Small intestine (tissue), 7 donors: ENCODE results near the gene MACF1. TPM values are rescaled to one million over a fixed set of nuclear protein-coding genes. Genes with fewer than 3 reads are reported as not detected.

Source experiments
- DNase-seq, 2 donors: peaks; one replicate each; pipeline versions ENCODE4 v3.0.0 to v3.0.0-alpha.2; 2013
- FAIRE-seq: peaks from 2 replicates; lab custom pipeline; 2012; peaks lifted over from hg19 to GRCh38; lab: Jason Lieb, UNC
- H3K27ac ChIP-seq, 3 donors: one replicate each; pipeline ENCODE4 v1.5.1; 2013; ENCODE audit warnings: low read length in 2 of 3, mild to moderate bottlenecking in 2 of 3, control low read depth in 1 of 3, inconsistent platforms in 1 of 3, low read depth in 1 of 3, moderate library complexity in 1 of 3
- H3K27me3 ChIP-seq, 3 donors: one replicate each; pipeline ENCODE4 v1.6.1; 2013; ENCODE audit warnings: low read length in 3 of 3, inconsistent platforms in 1 of 3; ENCODE audit not compliant: control insufficient read depth in 3 of 3, insufficient read depth in 3 of 3
- H3K36me3 ChIP-seq, 3 donors: one replicate each; pipeline ENCODE4 v1.6.1; 2013; ENCODE audit warnings: low read length in 3 of 3, inconsistent platforms in 1 of 3, low read depth in 1 of 3, mild to moderate bottlenecking in 1 of 3, moderate library complexity in 1 of 3; ENCODE audit not compliant: control insufficient read depth in 3 of 3, insufficient read depth in 2 of 3
- H3K4me1 ChIP-seq, 3 donors: one replicate each; pipeline ENCODE4 v1.6.1; 2013; ENCODE audit warnings: low read length in 2 of 3, inconsistent platforms in 1 of 3, low read depth in 1 of 3, mild to moderate bottlenecking in 1 of 3, moderate library complexity in 1 of 3; ENCODE audit not compliant: control insufficient read depth in 3 of 3, insufficient read depth in 2 of 3
- H3K4me3 ChIP-seq, 3 donors: one replicate each; pipeline ENCODE4 v1.5.1; 2013; ENCODE audit warnings: low read length in 3 of 3, control low read depth in 1 of 3, inconsistent platforms in 1 of 3, low read depth in 1 of 3, mild to moderate bottlenecking in 1 of 3, moderate library complexity in 1 of 3
- H3K9me3 ChIP-seq, 2 donors: one replicate each; pipeline ENCODE4 v1.6.1; 2013; ENCODE audit warnings: low read depth in 1 of 2, low read length in 1 of 2; ENCODE audit not compliant: control insufficient read depth in 2 of 2, insufficient read depth in 1 of 2
- WGBS, 3 donors: extraction: QIAGEN DNeasy Blood & Tissue Kit; methylation state at CpG; one replicate each; pipeline ENCODE4 v1.1.7; 2013; 5-methylcytosine and 5-hydroxymethylcytosine counted together
- polyA plus RNA-seq, 4 donors: library from polyadenylated mRNA; stranded (reverse) in 3 of 4; unstranded in 1 of 4; fragments of 200-250 nt in 3 of 4; fragments of 120-200 nt in 1 of 4; gene quantifications; one replicate each; pipeline versions ENCODE4 v1.2.1 to v1.2.3, GENCODE V29; 2013
- donor health status: healthy with polysubstance abuse.
- donor health status: control.
- donor health status: control.
- donor health status: Bipolar disorder and iron deficiency.
- donor health status: healthy.

The MACF1 gene
- polyA plus RNA-seq, 4 donors = 18.1 to 64.8 (median 34.6) TPM

GRCh38 chr1:39269349-39269748 lies 64.9 kb downstream of the MACF1 start:
- H3K36me3 ChIP-seq = peaks cover 0 to 9% (median 0%) of the 10 kb centered on the region in 3 donors
- FAIRE-seq (no peak), DNase-seq (no peak)
- 65 to 94% (median 91%) methylated on average over 2 of the region's 2 CpGs for WGBS, 3 donors
- H3K9me3 ChIP-seq = no peaks in the 10 kb centered on the region
- no peaks in the 10 kb centered on the region for H3K27me3 ChIP-seq
- peak overlapping the region in 2 of 3 donors; percentile 71 to 72 for H3K27ac ChIP-seq
- no peak overlapping the region for H3K4me3 ChIP-seq
- H3K4me1 ChIP-seq = peaks cover 0 to 23% (median 8%) of the 10 kb centered on the region in 3 donors

GRCh38 chr1:39269791-39270342 lies 65.4 kb downstream of the MACF1 start:
- no peaks in the 10 kb centered on the region for H3K9me3 ChIP-seq
- no peak overlapping the region for H3K4me3 ChIP-seq
- DNase-seq (no peak), FAIRE-seq (no peak)
- H3K27me3 ChIP-seq = no peaks in the 10 kb centered on the region
- 59 to 86% (median 77%) methylated on average over 4 of the region's 4 CpGs for WGBS, 3 donors
- peak overlapping the region in 1 of 3 donors; percentile 38 for H3K27ac ChIP-seq
- peaks cover 0 to 23% (median 8%) of the 10 kb centered on the region in 3 donors for H3K4me1 ChIP-seq
- peaks cover 0 to 9% (median 0%) of the 10 kb centered on the region in 3 donors for H3K36me3 ChIP-seq

DNA sequence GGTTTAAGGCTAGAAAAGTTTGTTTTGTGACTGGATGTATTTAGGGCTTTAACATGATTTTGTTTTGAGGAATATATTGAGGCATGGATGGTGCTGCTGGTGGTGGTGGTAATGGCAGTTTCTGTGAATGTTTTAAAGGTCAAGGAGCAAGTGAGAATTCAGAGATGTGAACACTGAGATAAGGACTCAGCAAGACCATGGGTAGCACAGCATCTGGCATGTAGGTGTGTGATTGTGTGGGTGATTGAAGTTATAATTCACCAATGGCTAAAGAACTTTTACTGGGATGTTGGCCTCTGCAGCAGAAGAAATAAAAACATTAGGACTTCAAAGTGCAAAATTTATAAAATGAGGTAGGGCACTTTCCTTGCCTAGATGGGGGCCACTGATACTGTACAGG lies 65.9 kb downstream of the MACF1 start:
- H3K4me3 ChIP-seq = no peak overlapping the region
- no peaks in the 10 kb centered on the region for H3K9me3 ChIP-seq
- H3K27ac ChIP-seq = peak overlapping the region in 1 of 3 donors; percentile 15
- H3K4me1 ChIP-seq = peaks cover 0 to 23% (median 8%) of the 10 kb centered on the region in 3 donors
- H3K27me3 ChIP-seq = no peaks in the 10 kb centered on the region
- FAIRE-seq (no peak), DNase-seq (no peak)
- peaks cover 0 to 9% (median 0%) of the 10 kb centered on the region in 3 donors for H3K36me3 ChIP-seq

DNA sequence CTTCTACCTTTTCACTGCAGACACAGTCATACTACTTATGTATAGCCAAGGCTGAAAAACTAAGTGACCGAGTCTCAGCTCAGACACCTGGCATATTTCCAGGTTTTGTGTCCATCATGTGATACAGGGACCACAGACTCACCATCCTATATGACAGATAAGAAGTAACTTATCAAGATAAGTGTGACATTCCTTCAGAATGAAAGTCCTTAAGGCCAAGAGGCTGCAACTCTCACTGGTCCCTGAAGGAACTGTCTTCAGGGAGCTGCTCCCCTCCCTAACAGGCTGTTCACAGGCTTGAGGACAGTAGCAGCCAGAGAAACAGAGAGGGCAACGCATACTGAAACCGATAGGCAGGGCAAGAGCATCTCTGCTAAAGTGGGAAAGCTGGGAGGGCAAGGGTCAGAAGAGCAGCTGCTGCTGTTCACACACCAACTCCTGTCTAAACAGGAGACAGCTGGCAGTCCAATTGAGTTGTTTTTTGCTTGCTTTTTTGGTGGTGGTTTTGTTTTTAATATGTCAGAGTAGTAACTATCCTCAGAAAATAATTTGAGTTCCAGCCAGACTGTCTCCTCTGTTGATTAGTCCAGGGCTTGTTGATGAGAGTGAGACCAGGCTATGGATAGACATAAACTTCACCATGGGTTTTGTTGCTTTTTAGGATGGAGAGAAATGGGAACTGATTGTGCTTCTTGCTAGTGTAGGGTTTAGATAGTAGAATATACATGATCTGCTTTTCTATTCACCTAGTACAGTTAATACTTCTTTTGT lies 67.7 kb downstream of the MACF1 start:
- Histone ChIP-seq H3K27me3 (no peaks in the 10 kb centered on the region), H3K27ac (peak overlapping the region in 2 of 3 donors; percentile 19 to 30), H3K9me3 (no peaks in the 10 kb centered on the region), H3K36me3 (peaks cover 0 to 9% (median 0%) of the 10 kb centered on the region in 3 donors), H3K4me1 (peaks cover 0 to 23% (median 8%) of the 10 kb centered on the region in 3 donors), H3K4me3 (no peak overlapping the region)
- FAIRE-seq (no peak), DNase-seq (peak; percentile 58 to 61)
- WGBS, 3 donors = 7 to 16% (median 9%) methylated on average over 3 of the region's 3 CpGs

- Histone ChIP-seq H3K36me3 (peaks cover 0 to 9% (median 0%) of the 10 kb centered on the region in 3 donors), H3K9me3 (no peaks in the 10 kb centered on the region), H3K4me1 (peaks cover 0 to 23% (median 8%) of the 10 kb centered on the region in 3 donors), H3K27ac (peak overlapping the region in 2 of 3 donors; percentile 5 to 30), H3K27me3 (no peaks in the 10 kb centered on the region), H3K4me3 (no peak overlapping the region)
- DNase-seq (no peak), FAIRE-seq (no peak)
- WGBS, 3 donors = 66 to 82% (median 79%) methylated on average over 13 of the region's 13 CpGs
These were observed 68.4 kb downstream of the MACF1 start for GRCh38 chr1:39272798-39273469.

DNA sequence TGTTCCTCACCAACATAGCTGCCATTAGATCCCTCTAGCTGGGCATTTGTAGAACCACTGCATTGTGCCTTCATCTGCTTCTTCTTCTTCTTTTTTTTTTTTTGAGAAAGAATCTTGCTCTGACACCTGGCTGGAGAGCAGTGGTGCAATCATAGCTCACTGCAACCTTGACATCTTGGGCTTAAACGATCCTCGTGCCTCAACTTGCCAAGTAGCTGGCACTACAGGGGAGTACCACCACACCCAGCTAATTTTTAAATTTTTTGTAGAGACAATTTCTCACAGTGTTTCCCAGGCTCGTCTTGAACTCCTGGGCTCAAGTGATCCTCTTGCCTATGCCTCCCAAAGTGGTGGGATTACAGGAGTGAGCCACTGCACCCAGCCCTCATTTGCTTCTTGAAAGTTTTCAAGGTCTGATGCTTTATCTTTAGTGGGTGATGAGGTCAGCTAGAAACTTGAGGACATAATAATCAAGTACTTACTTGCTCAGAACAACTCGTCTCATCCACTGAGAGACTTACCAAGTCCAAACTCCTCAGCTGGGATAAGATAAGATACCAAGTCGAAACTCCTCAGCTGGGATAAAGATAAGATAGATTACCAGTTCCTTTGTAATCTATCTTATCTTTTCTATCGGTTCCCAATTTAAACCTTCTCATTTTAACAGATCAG lies 71.5 kb downstream of the MACF1 start:
- H3K36me3 ChIP-seq = no peaks in the 10 kb centered on the region
- H3K4me3 ChIP-seq = no peak overlapping the region
- no peaks in the 10 kb centered on the region for H3K27me3 ChIP-seq
- 51 to 71% (median 56%) methylated on average over 6 of the region's 6 CpGs for WGBS, 3 donors
- DNase-seq = peak; percentile 23 to 31
- FAIRE-seq = no peak
- no peak overlapping the region for H3K27ac ChIP-seq
- H3K9me3 ChIP-seq = no peaks in the 10 kb centered on the region
- H3K4me1 ChIP-seq = peaks cover 0 to 10% (median 3%) of the 10 kb centered on the region in 3 donors

DNA sequence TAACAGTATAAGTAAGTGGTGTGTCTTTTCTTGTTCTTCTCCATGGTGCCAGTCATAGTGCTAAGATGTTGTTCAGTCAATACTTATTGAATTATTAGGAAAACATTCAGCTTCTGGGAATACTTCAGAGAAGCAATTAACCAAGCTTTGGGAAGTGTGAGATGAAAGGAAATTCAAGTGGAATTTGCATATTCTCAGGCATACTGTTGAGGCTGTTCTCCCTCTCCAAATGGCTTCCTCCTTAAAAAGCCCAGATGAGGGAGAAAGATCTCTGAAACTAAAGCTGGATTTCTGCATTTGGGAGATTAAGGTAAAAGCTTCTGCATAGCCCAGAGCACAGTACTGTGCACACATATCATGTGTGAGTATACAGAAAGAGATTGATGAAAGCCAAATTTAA lies 73.4 kb downstream of the MACF1 start:
- Histone ChIP-seq H3K27ac (no peak overlapping the region), H3K27me3 (no peaks in the 10 kb centered on the region), H3K4me1 (no peaks in the 10 kb centered on the region), H3K4me3 (no peak overlapping the region), H3K36me3 (peaks cover 0 to 3% (median under 1%) of the 10 kb centered on the region in 3 donors), H3K9me3 (no peaks in the 10 kb centered on the region)
- no peak for DNase-seq
- FAIRE-seq = no peak
